ENCODE results near the gene PKMYT1. TPM values are rescaled to one million over a fixed set of nuclear protein-coding genes. Genes with fewer than 3 reads are reported as not detected.
A peak's percentile ranks its signal among the peaks of the same experiment; 100 is the strongest.

Gene PKMYT1
- total RNA-seq, 1 experiment from 2014 or later: 14.8 TPM

DNA sequence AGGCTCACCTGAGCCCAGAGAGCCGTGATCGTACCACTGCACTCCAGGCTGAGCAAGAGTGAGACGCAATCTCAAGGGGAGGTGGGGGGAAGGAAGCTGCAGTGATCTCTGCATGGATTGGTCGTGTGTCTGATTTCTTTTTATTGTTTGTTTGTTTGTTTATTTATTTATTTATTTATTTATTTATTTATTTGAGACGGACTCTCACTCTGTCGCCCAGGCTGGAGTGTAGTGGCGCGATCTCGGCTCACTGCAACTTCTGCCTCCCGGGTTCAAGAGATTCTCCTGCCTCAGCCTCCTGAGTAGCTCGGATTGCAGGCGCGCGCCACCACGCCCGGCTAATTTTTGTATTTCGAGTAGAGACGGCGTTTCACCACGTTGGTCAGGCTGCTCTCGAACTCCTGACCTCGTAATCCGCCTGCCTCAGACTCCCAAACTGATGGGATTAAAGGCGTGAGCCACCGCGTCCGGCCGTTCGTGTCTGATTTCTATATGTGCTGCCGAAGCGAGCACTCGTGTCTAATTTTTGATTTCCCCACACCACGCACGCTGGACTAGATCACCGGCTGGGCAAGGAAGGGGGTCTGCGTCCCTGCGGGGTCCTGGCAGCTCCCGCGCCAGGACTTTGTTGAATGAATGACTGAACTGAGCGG, 39.5 kb upstream of the PKMYT1 start:
- DNase-seq (ENCODE audit: extremely low read depth, low read depth): no peak

DNA sequence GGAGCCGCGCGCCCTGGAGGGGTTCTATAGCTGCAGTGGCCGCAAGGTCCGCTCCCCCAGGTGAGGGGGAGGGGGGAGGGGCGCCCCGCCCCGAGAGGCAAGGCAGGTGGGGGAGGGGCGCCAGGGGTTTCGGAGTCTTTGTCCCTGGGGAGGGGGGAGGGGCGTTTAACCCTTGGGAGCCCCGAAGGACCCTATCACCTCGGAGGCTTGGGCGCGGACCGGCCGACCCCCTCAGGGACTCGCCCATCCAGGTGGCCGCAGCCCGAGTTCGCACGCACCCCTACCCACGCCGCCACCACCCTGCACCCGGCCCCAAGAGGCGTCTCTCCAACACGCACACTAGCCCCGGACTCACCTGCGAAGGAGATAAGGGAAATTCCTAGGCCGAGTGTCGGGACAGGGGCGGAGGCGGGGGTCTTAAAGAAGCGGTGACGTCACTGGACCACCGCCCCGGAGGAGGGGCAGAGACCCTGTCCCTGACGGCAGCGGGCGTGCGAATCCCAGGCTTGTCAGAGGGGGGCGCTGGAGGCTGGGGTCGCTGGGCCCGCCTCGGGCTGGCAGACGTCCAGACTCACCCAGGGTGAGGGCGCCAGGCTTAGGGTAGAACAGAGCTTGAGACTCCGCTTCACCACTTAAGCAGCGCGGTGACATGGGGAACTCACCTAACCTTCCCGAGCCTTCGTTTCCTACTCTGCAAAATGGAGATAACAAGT, 37.7 kb upstream of the PKMYT1 start, which contains the start of gene CLDN6:
Gene CLDN6 (minus strand): TSS at position 390 of the 713 bp plus-strand sequence. CDS start 2,162 bp downstream, outside the sequence.
- no peak for DNase-seq (ENCODE audit: extremely low read depth, low read depth)

GRCh38 chr16:3017344-3017743, 37.1 kb upstream of the PKMYT1 start:
- no peak for DNase-seq (ENCODE audit: extremely low read depth, low read depth)

DNA sequence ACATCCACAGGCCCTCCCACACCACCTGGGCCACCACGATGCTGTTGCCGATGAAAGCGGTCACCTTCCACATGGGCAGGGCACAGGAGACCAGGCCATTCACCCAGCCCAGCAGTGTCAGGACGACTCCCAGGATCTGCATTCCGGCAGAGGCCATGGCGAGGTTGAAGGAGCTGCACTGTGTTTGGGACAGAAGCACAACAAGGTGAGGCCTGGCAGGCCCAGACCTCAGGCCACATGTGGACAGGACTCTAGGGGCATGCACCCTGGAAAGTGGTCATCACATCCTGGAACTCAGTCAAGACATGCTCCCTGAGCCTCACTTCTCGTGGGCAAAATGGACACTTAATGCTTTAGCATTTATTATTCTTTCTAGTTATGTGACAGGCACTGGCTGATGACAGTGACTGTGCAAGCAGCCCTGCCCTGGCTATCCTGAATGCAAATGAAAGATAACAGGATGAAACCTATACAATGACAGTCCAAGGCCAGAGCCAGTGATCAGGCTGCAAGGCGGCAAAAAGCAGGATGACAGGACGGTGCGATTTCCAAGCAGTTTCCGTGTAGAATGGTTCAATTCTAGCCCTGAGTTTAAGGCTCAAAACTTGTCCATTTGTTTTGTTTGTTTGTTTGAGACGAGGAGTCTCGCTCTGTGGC, 35.7 kb upstream of the PKMYT1 start:
- DNase-seq (ENCODE audit: extremely low read depth, low read depth): no peak

DNA sequence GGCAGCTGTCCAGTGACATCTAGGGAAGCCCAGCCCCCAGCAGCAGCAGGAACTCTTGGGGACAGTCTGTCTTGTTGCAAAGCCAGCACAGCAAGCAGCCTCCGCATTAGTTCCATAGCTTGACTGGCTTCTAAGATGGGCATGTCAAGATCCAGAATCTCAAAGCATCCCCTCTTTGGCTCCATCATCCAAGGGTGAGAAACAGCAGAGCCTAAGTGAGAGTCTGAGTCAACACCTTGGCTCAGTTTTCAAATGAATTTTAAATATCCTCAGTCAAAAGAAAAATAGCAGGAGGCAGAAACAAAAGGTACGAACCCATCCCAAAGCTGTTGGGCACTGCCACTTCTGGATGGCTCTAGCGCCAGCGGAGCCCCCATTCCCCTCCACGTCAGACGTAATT, 34.7 kb upstream of the PKMYT1 start:
- no peak for DNase-seq (ENCODE audit: extremely low read depth, low read depth)

- no peak for DNase-seq (ENCODE audit: extremely low read depth, low read depth)
Observed at GRCh38 chr16:3013998-3014690, 33.9 kb upstream of the PKMYT1 start.

- DNase-seq (ENCODE audit: extremely low read depth, low read depth): no peak
Observed at GRCh38 chr16:3013491-3013951, 33.3 kb upstream of the PKMYT1 start.

DNA sequence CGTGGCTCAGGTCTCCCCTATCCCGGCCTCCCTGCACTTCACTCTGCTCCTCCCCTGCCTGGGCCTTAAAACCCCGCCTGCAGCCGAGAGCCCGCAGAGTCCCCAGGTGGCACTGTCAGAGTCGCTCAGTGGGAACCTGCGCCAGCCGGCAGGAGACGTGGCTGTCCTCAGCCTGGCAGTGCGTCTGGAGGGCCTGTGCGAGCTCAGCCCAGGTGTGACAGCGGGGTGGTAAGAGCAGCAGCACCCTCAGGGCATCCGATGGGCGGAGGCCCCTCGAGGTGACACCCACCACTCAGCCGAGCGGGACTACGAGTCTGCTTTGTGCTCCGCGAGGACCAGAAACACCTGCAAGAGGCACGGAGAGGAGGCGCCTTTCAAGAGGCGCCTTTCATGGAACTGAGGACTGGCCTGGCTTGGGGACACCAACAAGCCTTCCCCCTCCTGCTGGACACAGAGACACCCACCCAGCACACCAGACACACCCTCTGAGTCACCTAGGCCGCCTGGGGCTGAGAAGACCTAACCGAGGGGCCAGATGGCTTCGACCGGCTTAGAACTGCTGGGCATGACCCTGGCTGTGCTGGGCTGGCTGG, 32.7 kb upstream of the PKMYT1 start, which contains the start of gene CLDN9:
Gene CLDN9 (plus strand): TSS at position 96 of the 593 bp plus-strand sequence. CDS start 440 bp downstream, at position 536.
- DNase-seq (ENCODE audit: extremely low read depth, low read depth): no peak

DNA sequence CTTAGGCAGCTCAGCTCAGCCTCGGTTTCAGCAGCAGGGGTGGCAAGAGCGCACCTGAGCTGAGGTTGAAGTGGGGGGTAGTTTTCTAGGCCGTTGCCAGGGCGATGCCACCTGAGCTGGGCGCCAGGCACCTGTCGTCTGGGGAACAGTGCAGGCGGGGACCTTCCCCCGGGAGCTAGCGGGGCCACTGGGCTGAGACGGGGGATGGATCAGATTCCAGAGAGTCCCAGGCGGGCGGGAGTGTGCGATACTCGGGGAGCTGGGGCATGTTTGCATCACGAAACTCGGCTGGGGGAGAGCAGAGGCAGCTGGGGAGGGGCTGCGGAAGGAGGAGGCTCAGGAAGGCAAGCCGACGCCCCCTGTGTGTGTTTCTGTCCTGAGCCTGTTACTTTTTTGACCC, 32.0 kb upstream of the PKMYT1 start:
- no peak for DNase-seq (ENCODE audit: extremely low read depth, low read depth)

GRCh38 chr16:3010510-3010909, 30.3 kb upstream of the PKMYT1 start:
- DNase-seq (ENCODE audit: extremely low read depth, low read depth): no peak

DNA sequence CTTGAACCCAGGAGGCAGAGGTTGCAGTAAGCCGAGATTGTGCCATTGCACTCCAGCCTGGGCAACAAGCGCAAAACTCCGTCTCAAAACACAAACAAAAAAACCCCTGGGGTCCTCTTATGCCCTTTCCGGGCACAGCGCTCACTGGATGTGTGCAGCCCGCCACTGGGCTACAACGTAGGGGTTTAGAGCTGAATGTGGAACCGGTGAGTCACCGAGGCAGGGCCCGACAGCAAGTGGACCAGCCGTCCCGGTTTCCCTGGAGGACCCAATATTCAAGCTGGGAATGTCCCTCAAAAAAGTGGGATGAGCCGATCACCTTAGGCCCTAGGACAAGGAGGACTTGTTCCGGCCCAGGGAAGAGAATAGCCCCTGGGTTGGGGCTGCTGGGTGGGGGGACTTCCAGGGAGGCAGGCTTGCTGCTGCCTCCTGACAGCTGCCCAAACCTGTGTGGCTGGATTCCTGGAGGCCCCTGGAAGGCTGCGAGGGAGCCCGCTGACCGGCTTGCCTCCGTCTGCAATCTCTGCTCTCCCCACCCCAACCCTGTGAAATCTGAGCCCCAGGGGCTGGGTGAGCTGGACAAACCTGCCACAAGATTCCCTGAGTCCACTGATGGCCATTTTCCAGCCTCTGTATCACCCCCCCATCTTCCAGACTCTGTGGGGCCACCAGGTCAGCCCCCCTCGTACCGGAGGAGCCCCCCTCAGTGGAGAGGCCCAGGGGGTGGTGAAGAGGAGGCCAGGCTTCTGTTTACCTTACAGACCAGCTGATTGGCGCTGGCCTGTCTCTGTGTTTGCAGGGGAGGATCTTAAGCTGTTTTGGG, 29.5 kb upstream of the PKMYT1 start:
- DNase-seq (ENCODE audit: extremely low read depth, low read depth): no peak

- no peak for DNase-seq (ENCODE audit: extremely low read depth, low read depth)
Observed at GRCh38 chr16:3008690-3009037, 28.4 kb upstream of the PKMYT1 start.

- DNase-seq (ENCODE audit: extremely low read depth, low read depth): no peak
Observed at GRCh38 chr16:3007957-3008689, 27.9 kb upstream of the PKMYT1 start.

- no peak for DNase-seq (ENCODE audit: extremely low read depth, low read depth)
Observed at GRCh38 chr16:3007059-3007956, 27.1 kb upstream of the PKMYT1 start.

- no peak for DNase-seq (ENCODE audit: extremely low read depth, low read depth)
Observed at GRCh38 chr16:3004781-3005284, 24.6 kb upstream of the PKMYT1 start.

- no peak for DNase-seq (ENCODE audit: extremely low read depth, low read depth)
Observed at GRCh38 chr16:3004319-3004718, 24.1 kb upstream of the PKMYT1 start.

- peak; percentile 99 for DNase-seq (ENCODE audit: extremely low read depth, low read depth)
Observed at GRCh38 chr16:3003582-3004270, 23.5 kb upstream of the PKMYT1 start.

Data from NCI-H460 (cell line).